ENCODE measurements around the gene NDUFA11. TPM values are rescaled to one million over a fixed set of nuclear protein-coding genes. Genes with fewer than 3 reads are reported as not detected.
"Not testable (repeated sequence)": the region's sequence is repeated elsewhere in the genome, so short reads cannot be mapped to it uniquely, and the experiment has no call there.

The NDUFA11 gene
- total and polyA plus RNA-seq, 4 experiments from 2014 or later, result 139 to 388 (median 241) TPM

- H3K27ac ChIP-seq (ENCODE audit: low read depth, low read length), result no peak overlapping the region
- Mint-ChIP-seq H3K9me3 (no peaks in the 10 kb centered on the region), H3K27me3 (peaks cover 0 to 2% of the 10 kb centered on the region in 2 donors), H3K4me3 (no peak overlapping the region), H3K4me1 (no peaks in the 10 kb centered on the region), H3K36me3 (no peaks in the 10 kb centered on the region), H3K27ac (no peak overlapping the region)
- no peaks in the 10 kb centered on the region for H3K36me3 ChIP-seq (ENCODE audit: insufficient read depth, low read length)
- H3K27me3 ChIP-seq (ENCODE audit: insufficient read depth, low read length), result no peaks in the 10 kb centered on the region
- no peak for DNase-seq
- H3K9me3 ChIP-seq (ENCODE audit: control insufficient read depth in 1 of 2, low read length in 2 of 2), result no peaks in the 10 kb centered on the region
- CTCF ChIA-PET (ENCODE audit: partially characterized antibody), result no interaction called here
- POLR2A ChIA-PET (ENCODE audit: partially characterized antibody), result no interaction called here
- H3K4me3 ChIP-seq (ENCODE audit: low read length in 2 of 2), result no peak overlapping the region
- intact Hi-C loops (cut with micrococcal nuclease), result no loop called here
- H3K4me1 ChIP-seq (ENCODE audit: insufficient read depth, low read length), result no peaks in the 10 kb centered on the region
These were observed 46.1 kb downstream of the NDUFA11 start for GRCh38 chr19:5857203-5858081.

DNA sequence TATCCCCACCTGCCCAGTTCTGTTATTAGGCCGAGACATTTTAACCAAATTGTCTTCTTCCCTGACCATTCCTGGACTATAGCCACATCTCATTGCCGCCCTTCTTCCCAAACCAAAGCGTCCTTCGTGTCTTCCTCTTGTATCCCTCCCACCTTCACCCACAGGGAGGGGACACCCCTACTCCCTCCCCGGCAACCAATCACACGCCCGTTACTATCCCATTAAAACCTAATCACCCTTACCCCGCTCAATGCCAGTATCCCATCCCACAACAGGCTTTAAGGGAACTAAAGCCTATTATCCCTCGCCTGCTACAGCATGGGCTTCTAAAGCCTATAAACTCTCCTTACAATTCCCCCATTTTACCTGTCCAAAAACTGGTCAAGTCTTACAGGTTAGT lies 48.4 kb downstream of the NDUFA11 start:
- intact Hi-C loops (cut with micrococcal nuclease); DNase-seq; H3K9me3 Mint-ChIP-seq; H3K9me3 ChIP-seq (ENCODE audit: control insufficient read depth in 1 of 2, low read length in 2 of 2); POLR2A ChIA-PET (ENCODE audit: partially characterized antibody); H3K27ac ChIP-seq (ENCODE audit: low read depth, low read length); H3K4me1 ChIP-seq (ENCODE audit: insufficient read depth, low read length); H3K4me3 ChIP-seq (ENCODE audit: low read length in 2 of 2); CTCF ChIA-PET (ENCODE audit: partially characterized antibody); H3K27me3 Mint-ChIP-seq; H3K4me3 Mint-ChIP-seq; H3K4me1 Mint-ChIP-seq; H3K27ac Mint-ChIP-seq; H3K36me3 ChIP-seq (ENCODE audit: insufficient read depth, low read length); H3K27me3 ChIP-seq (ENCODE audit: insufficient read depth, low read length); H3K36me3 Mint-ChIP-seq: not testable (repeated sequence)

DNA sequence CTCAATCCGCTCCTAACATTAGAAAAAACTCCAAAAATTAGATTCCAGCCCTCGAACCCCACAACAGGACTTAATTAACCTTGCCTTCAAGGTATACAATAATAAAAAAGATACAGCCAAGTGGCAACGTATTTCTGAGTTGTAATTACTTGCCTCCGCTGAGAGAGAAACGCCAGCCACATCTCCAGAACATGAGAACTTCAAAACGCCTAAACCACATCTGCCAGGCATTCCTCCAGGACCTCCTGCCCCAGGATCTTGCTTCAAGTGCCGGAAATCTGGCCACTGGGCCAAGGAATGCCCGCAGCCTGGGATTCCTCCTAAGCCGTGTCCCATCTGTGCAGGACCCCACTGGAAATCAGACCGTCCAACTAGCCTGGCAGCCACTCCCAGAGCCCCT lies 49.5 kb downstream of the NDUFA11 start:
- CTCF ChIA-PET (ENCODE audit: partially characterized antibody); DNase-seq; POLR2A ChIA-PET (ENCODE audit: partially characterized antibody); H3K4me3 ChIP-seq (ENCODE audit: low read length in 2 of 2); H3K9me3 ChIP-seq (ENCODE audit: control insufficient read depth in 1 of 2, low read length in 2 of 2); H3K4me1 ChIP-seq (ENCODE audit: insufficient read depth, low read length); H3K9me3 Mint-ChIP-seq; intact Hi-C loops (cut with micrococcal nuclease); H3K36me3 ChIP-seq (ENCODE audit: insufficient read depth, low read length); H3K27ac ChIP-seq (ENCODE audit: low read depth, low read length); H3K4me1 Mint-ChIP-seq; H3K27me3 ChIP-seq (ENCODE audit: insufficient read depth, low read length); H3K27me3 Mint-ChIP-seq; H3K27ac Mint-ChIP-seq; H3K36me3 Mint-ChIP-seq; H3K4me3 Mint-ChIP-seq: not testable (repeated sequence)

DNA sequence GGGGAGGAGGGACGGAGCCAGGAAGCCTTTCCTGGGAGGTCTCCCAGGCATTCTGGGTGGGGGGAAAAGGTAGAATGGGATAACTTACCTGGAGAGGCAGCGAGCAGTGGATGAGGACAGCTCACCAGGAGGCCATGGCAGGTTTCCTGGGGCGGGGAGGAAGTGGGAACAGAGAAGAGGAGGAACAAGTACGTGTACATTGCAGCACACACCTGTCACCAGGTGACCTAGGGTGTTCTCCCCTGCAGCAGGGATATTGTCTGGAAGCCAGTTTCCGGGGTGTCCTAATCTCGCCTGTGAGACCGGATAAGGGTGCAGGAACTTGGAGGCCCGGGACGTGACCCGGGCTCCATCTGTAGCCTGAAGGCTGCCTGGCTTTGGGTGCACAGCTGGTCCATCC lies 52.3 kb downstream of the NDUFA11 start, which contains the start of gene FUT3:
Gene FUT3 (minus strand): TSS at position 148 of the 400 bp plus-strand sequence.
- no peaks in the 10 kb centered on the region for H3K36me3 Mint-ChIP-seq

GRCh38 chr19:5850743-5851293 lies 52.8 kb downstream of the NDUFA11 start:
- no peak overlapping the region for H3K27ac Mint-ChIP-seq
- H3K27me3 ChIP-seq (ENCODE audit: insufficient read depth, low read length), result no peaks in the 10 kb centered on the region
- H3K36me3 Mint-ChIP-seq, result no peaks in the 10 kb centered on the region
- no peaks in the 10 kb centered on the region for H3K27me3 Mint-ChIP-seq
- intact Hi-C loops (cut with micrococcal nuclease), result no loop called here
- H3K4me3 ChIP-seq (ENCODE audit: low read length in 2 of 2), result no peak overlapping the region
- CTCF ChIA-PET (ENCODE audit: partially characterized antibody), result no interaction called here
- no peak for DNase-seq
- no peaks in the 10 kb centered on the region for H3K4me1 ChIP-seq (ENCODE audit: insufficient read depth, low read length)
- no peaks in the 10 kb centered on the region for H3K9me3 Mint-ChIP-seq
- H3K4me1 Mint-ChIP-seq, result no peaks in the 10 kb centered on the region
- POLR2A ChIA-PET (ENCODE audit: partially characterized antibody), result no interaction called here
- H3K27ac ChIP-seq (ENCODE audit: low read depth, low read length), result no peak overlapping the region
- H3K4me3 Mint-ChIP-seq, result no peak overlapping the region
- H3K9me3 ChIP-seq (ENCODE audit: control insufficient read depth in 1 of 2, low read length in 2 of 2), result no peaks in the 10 kb centered on the region
- no peaks in the 10 kb centered on the region for H3K36me3 ChIP-seq (ENCODE audit: insufficient read depth, low read length)

More for the DNA sequence above, 52.3 kb downstream of the NDUFA11 start, which contains the start of gene FUT3:
- Histone ChIP-seq H3K27ac (ENCODE audit: low read depth, low read length) (no peak within 1 kb of the TSS), H3K4me3 (ENCODE audit: low read length in 2 of 2) (no peak within 1 kb of the TSS), H3K36me3 (ENCODE audit: insufficient read depth, low read length) (no peaks in the 10 kb centered on the region), H3K4me1 (ENCODE audit: insufficient read depth, low read length) (no peaks in the 10 kb centered on the region), H3K27me3 (ENCODE audit: insufficient read depth, low read length) (no peaks in the 10 kb centered on the region), H3K9me3 (ENCODE audit: control insufficient read depth in 1 of 2, low read length in 2 of 2) (no peaks in the 10 kb centered on the region)
- CTCF ChIA-PET (ENCODE audit: partially characterized antibody), result no interaction called here
- H3K4me3 Mint-ChIP-seq, result no peak within 1 kb of the TSS
- H3K27ac Mint-ChIP-seq, result no peak within 1 kb of the TSS
- H3K27me3 Mint-ChIP-seq, result no peaks in the 10 kb centered on the region
- no peak for DNase-seq
- H3K4me1 Mint-ChIP-seq, result no peaks in the 10 kb centered on the region
- intact Hi-C loops (cut with micrococcal nuclease), result no loop called here
- POLR2A ChIA-PET (ENCODE audit: partially characterized antibody), result no interaction called here
- no peaks in the 10 kb centered on the region for H3K9me3 Mint-ChIP-seq

DNA sequence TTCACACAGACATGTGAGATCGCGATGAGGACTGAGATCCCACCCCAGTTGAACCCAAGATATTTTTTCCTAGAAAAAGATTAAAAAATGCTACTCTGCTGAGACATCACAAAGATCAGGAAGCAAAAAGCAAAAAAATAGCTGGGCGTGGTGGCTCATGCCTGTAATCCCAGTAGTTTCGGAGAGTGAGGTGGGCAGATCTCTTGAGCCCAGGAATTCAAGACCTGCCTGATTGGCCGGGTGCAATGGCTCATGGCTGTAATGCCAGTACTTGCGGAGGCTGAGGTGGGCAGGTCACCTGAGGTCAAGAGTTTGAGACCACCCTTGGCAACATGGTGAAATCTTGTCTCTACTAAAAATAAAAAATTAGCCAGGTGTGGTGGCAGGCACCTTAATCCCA lies 53.4 kb downstream of the NDUFA11 start:
- intact Hi-C loops (cut with micrococcal nuclease), result no loop called here
- Mint-ChIP-seq H3K27me3 (no peaks in the 10 kb centered on the region), H3K4me1 (no peaks in the 10 kb centered on the region), H3K9me3 (no peaks in the 10 kb centered on the region), H3K4me3 (no peak overlapping the region), H3K27ac (no peak overlapping the region), H3K36me3 (no peaks in the 10 kb centered on the region)
- Histone ChIP-seq H3K9me3 (ENCODE audit: control insufficient read depth in 1 of 2, low read length in 2 of 2) (no peaks in the 10 kb centered on the region), H3K36me3 (ENCODE audit: insufficient read depth, low read length) (no peaks in the 10 kb centered on the region), H3K27ac (ENCODE audit: low read depth, low read length) (no peak overlapping the region), H3K4me1 (ENCODE audit: insufficient read depth, low read length) (no peaks in the 10 kb centered on the region), H3K27me3 (ENCODE audit: insufficient read depth, low read length) (no peaks in the 10 kb centered on the region), H3K4me3 (ENCODE audit: low read length in 2 of 2) (no peak overlapping the region)
- POLR2A ChIA-PET (ENCODE audit: partially characterized antibody), result no interaction called here
- no peak for DNase-seq
- CTCF ChIA-PET (ENCODE audit: partially characterized antibody), result no interaction called here

GRCh38 chr19:5848621-5849020 lies 55.0 kb downstream of the NDUFA11 start:
- H3K4me3 ChIP-seq (ENCODE audit: low read length in 2 of 2); DNase-seq; H3K36me3 Mint-ChIP-seq; H3K27me3 ChIP-seq (ENCODE audit: insufficient read depth, low read length); H3K36me3 ChIP-seq (ENCODE audit: insufficient read depth, low read length); H3K9me3 ChIP-seq (ENCODE audit: control insufficient read depth in 1 of 2, low read length in 2 of 2); H3K27ac Mint-ChIP-seq; CTCF ChIA-PET (ENCODE audit: partially characterized antibody); H3K27ac ChIP-seq (ENCODE audit: low read depth, low read length); POLR2A ChIA-PET (ENCODE audit: partially characterized antibody); H3K4me1 Mint-ChIP-seq; H3K4me1 ChIP-seq (ENCODE audit: insufficient read depth, low read length); H3K9me3 Mint-ChIP-seq; H3K4me3 Mint-ChIP-seq; intact Hi-C loops (cut with micrococcal nuclease); H3K27me3 Mint-ChIP-seq: not testable (repeated sequence)

Measured in CD4-positive, alpha-beta memory T cell (primary cell).